Amniotic epithelial cell (primary cell): ENCODE results near the gene DRAM1.
A peak's percentile ranks its signal among the peaks of the same experiment; 100 is the strongest.

ENCODE experiments used
- DNase-seq: peaks from one replicate; pipeline ENCODE4 v3.0.0-alpha.2; 2010; ENCODE audit warnings: low read depth

Gene DRAM1

GRCh38 chr12:101941306-101942249 lies 64.2 kb downstream of the DRAM1 start:
- no peak for DNase-seq

GRCh38 chr12:101942250-101942605 lies 64.8 kb downstream of the DRAM1 start:
- no peak for DNase-seq

- DNase-seq, result peak; percentile 37
These were observed 68.2 kb downstream of the DRAM1 start for GRCh38 chr12:101945369-101946232.

DNA sequence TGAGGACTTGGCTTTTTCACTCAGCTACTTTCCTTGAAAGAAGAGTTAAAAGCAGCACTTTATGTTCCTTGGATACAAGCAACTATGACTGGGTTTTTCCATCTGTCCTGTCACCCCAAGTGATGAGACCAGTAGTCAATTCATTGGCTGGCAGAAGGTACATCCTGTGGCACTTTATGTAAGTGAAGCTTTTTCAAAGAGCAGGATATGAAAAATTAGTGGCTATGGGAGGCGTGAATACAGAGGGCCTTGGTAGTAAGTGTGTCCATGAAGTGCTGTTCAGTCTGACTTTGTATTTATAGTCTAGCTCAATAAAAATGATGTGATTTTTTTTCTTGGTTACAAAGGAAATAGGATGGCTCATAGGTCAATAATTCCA lies 68.8 kb downstream of the DRAM1 start:
- DNase-seq, result no peak

- no peak for DNase-seq
These were observed 69.9 kb downstream of the DRAM1 start for GRCh38 chr12:101947316-101947715.

GRCh38 chr12:101948365-101948764 lies 71.0 kb downstream of the DRAM1 start:
- no peak for DNase-seq

- DNase-seq, result no peak
These were observed 73.8 kb downstream of the DRAM1 start for GRCh38 chr12:101951002-101951670.

DNA sequence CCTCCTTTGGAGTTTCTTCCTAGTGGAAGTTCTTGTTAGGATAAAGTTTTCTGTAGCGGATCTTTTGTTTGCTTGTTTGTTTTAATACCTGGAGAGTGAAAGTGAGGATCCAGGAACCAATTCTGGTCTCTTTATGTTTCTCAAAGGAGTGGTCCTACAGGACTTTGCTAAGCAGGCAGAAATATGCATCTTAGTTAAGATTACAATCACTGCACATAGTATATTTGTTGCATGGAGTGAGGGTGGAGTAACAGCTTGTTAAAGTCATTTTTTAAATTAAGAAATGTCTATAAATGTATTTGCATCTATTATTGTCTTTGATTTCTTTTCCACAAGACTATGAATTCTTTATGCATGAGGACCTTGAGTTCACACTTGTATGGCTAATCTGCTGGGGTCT lies 76.7 kb downstream of the DRAM1 start:
- DNase-seq, result no peak

DNA sequence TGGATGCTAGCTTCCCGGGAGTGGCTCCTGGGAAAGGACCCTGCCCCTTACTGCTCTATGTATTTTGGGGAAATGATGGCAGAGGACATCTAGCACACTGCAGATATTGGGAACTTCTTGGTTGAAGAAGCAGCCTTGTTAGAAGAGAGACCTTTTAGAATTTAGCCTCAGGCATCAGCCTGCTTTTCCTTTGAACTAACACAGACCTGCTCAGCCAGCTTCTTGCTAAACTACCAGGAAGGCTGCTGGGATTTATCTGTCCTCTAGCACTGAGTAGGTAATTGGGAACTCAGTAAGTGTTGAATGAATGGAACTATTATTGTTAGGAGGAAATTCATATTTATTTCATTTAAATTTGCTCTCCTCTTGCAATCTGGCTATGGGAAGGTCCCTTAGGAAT lies 77.3 kb downstream of the DRAM1 start:
- no peak for DNase-seq

- no peak for DNase-seq
These were observed 80.0 kb downstream of the DRAM1 start for GRCh38 chr12:101957252-101957959.

- DNase-seq, result no peak
These were observed 82.2 kb downstream of the DRAM1 start for GRCh38 chr12:101959607-101960006.

DNA sequence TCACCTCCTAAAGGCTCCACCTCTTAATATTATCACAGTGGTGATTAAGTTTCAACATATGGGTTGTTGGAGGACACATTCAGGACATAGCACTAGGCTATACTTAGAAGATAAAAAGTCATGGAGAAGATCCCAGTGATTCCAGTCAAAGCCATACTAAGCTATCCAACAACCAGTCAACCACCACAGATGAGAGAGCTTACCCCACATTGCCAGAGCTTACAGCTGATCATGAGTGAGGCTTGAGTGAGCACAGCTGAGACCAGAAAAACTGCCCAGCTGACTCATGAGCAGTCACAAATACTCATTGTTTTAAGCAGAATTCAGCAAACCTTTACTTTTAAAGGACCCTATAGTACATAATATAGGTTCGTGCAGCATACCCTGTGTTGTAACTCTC lies 85.1 kb downstream of the DRAM1 start:
- DNase-seq, result peak; percentile 3

DNA sequence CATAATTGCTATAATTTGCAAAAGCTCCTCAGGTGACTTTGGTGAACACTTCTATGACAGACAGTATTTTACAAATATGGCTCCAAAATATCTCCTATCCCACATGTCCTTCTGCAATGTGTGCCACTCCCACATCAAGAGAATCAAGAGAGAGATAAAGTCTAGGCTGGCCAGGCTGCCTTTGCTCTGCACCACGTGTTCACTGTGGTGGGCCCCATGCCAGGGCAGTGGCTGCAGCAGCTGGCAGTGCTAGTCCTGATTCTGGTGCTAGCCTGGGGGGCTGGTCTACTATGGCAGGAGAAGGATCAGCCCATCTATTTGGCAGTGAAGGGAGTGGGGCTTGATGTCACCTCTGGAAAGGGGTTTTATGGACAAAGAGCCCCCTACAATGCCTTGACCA lies 86.3 kb downstream of the DRAM1 start:
- DNase-seq, result no peak

DNA sequence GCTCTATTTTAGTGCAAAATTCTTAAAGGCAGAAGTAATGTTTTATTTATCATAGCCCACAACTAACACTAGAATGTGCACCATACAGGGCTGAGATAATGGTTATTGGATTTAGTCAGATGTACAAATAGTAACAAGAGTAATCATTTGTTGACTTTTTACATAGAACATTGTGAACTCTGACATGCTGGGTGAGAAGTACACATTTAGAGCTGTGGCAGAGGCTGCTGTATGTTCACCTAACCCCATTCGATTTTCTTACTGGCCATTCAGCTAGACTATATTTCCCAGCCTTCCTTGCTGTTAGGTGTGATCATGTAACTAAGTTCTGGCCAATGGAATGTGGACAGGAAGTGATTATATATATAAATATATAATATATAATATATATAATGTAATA lies 89.1 kb downstream of the DRAM1 start:
- no peak for DNase-seq

GRCh38 chr12:101967506-101967905 lies 90.1 kb downstream of the DRAM1 start:
- DNase-seq, result no peak

- peak; percentile 24 for DNase-seq
These were observed 91.4 kb downstream of the DRAM1 start for GRCh38 chr12:101968770-101969169.
